ENCODE data around the gene PERCC1.

Gene PERCC1

DNA sequence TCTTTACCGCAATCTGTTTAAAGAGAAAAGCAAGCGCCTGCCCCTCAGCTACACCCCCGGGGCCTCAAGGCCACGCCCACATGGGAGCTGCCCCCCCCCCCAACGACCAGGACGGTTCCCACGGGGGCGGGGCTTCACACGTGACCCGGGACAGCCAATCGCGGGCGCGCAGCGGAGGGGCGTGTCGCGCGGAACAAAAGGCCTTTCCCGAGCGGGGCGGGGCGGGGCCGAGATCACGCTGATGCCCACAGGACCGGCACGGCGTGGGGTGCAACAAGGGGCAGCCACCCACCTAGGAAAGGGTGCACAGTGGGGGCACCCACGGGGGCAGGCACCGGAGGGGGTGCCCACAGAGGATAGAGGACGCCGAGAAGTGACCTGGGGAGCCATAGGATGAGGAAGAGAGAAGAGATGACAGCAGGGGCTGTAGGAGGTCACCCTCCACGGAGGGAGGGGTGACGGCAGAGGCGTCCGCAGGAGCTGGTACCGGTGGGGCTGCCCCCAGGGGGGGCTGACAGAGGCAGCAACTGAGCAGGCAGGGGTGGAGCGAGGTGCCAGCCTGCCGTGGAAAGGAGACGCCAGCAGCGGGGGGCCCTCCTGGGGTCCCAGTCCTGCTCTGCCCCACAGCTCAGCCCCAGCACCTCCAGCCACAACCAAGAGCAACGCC, 22.6 kb upstream of the PERCC1 start:
- in situ Hi-C loops (cut with MboI; ENCODE audit: low sequenced_read_pairs) = no loop called here

DNA sequence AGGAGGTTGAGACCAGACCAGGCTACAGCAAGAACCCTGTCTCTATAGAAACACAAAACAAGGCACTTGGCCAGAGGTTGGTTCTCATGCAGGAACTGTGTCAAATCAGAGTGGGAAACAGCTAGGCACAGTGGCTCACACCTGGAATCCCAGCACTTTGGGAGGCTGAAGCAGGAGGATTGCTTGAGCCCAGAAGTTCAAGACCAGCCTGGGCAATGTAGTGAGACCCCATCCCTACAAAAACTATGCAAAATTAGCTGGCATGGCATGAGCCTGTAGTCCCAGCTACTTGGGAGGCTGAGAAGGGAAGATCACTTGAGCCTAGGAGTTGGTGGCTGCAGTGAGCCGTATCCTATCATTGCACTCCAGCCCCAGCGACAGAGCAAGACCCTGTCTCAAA, 18.0 kb upstream of the PERCC1 start:
- in situ Hi-C loops (cut with MboI; ENCODE audit: low sequenced_read_pairs) = no loop called here

- in situ Hi-C loops (cut with MboI; ENCODE audit: low sequenced_read_pairs) = no loop called here
These were observed 17.0 kb upstream of the PERCC1 start for GRCh38 chr16:1413684-1414531.

GRCh38 chr16:1414532-1415260, 16.2 kb upstream of the PERCC1 start, which contains the start of gene UNKL:
TSS of gene UNKL (minus strand) at chr16:1414704. CDS start at chr16:1414691, 13 bp downstream.
- in situ Hi-C loops (cut with MboI; ENCODE audit: low sequenced_read_pairs) = no loop called here

- in situ Hi-C loops (cut with MboI; ENCODE audit: low sequenced_read_pairs) = no loop called here
These were observed 14.3 kb upstream of the PERCC1 start for GRCh38 chr16:1416521-1416941.

DNA sequence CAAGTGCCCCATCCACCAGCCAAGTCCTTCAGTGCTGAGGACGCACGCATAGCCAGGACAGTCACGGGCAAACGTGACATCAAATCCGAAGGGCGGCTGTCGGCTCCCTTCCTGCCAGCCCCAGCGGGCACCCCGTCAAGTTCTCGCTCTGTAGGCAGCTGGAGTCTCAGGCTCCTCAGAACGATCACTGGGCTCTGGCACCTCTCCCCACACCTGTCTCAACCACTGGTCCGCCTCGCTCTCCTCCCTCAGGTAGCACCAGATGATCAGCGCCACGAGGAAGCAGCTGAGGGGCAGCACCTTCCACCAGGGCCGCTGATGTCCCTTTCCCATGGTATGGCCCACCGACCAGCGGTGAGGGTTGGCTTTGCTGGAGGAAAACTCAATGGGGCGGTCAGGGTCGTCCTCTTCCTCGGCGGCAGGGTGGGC, 10.8 kb upstream of the PERCC1 start:
- in situ Hi-C loops (cut with MboI; ENCODE audit: low sequenced_read_pairs) = no loop called here

DNA sequence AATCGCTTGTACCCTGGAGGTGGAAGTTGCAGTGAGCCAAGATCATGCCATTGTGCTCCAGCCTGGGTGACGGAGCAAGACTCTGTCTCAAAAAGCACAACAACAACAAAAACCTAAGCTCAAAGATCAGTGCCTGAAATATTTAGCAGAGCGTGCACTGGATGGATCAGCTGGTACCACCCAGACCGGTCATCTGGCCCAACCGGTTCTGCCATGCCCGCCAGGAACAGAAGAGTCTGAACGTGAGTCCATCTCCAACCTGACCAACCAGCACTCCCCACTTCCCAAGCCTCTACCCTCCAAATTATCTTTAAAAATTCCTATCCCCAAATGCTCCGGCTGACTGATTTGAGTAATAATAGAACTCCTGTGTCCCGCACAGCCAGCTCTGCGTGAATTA, 8.8 kb upstream of the PERCC1 start:
- in situ Hi-C loops (cut with MboI; ENCODE audit: low sequenced_read_pairs) = no loop called here

- in situ Hi-C loops (cut with MboI; ENCODE audit: low sequenced_read_pairs) = no loop called here
These were observed 6.8 kb upstream of the PERCC1 start for GRCh38 chr16:1424028-1424427.

DNA sequence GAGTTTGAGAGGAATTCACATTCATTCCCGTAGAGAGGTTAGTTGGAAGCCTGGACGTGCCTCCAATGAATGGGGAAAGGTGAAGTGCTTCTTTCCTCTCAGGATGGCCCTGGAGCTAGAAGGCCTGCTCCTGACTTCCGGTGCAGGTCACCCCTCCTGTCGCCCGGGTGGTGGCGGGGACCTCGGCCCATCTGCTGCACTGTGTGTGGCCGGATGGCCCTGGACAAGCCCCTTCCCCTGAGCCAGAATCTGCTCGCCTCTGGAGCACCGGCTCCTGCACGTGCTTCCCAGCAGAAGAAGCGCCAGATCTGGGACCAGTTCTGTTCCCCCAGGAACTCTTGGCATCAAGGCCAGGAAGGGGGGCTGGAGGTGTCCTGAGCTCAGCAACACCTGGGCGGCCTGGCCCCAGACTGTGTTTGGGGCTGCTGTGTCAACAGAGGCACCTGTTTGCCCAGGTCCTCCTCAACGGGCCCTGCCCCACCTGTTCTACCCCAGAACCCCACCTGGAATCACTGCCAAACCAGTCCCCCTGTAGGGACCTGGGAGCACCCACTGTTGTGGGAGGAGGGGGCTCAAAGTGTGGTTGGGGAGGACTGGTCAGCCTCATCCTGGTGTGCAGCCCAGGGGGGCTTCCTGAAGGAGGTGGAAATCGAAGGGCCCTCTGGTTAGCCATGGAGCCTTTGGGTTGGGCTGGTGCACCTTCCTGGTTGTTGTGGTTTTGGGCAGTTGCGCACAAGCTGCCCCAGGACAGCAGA, 5.1 kb upstream of the PERCC1 start:
- in situ Hi-C loops (cut with MboI; ENCODE audit: low sequenced_read_pairs) = no loop called here

GRCh38 chr16:1426734-1427471, 4.0 kb upstream of the PERCC1 start:
- in situ Hi-C loops (cut with MboI; ENCODE audit: low sequenced_read_pairs) = no loop called here

- in situ Hi-C loops (cut with MboI; ENCODE audit: low sequenced_read_pairs) = no loop called here
These were observed 3.1 kb upstream of the PERCC1 start for GRCh38 chr16:1427473-1428461.

DNA sequence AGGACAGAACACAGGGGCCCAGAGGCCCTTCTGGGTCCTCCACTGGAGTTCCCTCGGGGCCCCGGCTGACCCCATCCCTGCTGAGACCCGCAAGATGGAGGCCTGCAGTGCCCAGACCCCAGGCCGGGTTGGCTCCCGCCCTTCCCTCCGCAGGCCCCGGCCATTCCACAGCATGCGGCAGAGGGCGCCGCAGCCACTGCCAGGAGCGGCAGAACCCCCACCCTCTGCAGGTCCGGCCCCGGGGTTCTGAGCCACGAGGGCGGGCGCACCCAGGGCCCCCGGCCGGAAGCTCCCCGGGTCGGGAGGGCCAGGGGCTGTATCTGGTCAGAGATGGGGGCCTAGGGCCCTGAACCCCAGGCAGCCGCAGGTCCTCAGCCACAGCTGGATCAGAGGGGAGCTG, 2.4 kb upstream of the PERCC1 start:
- in situ Hi-C loops (cut with MboI; ENCODE audit: low sequenced_read_pairs) = no loop called here

GRCh38 chr16:1429012-1429411, 1.9 kb upstream of the PERCC1 start:
- in situ Hi-C loops (cut with MboI; ENCODE audit: low sequenced_read_pairs) = no loop called here

- in situ Hi-C loops (cut with MboI; ENCODE audit: low sequenced_read_pairs) = no loop called here
These were observed 1.2 kb upstream of the PERCC1 start for GRCh38 chr16:1429631-1430030.

DNA sequence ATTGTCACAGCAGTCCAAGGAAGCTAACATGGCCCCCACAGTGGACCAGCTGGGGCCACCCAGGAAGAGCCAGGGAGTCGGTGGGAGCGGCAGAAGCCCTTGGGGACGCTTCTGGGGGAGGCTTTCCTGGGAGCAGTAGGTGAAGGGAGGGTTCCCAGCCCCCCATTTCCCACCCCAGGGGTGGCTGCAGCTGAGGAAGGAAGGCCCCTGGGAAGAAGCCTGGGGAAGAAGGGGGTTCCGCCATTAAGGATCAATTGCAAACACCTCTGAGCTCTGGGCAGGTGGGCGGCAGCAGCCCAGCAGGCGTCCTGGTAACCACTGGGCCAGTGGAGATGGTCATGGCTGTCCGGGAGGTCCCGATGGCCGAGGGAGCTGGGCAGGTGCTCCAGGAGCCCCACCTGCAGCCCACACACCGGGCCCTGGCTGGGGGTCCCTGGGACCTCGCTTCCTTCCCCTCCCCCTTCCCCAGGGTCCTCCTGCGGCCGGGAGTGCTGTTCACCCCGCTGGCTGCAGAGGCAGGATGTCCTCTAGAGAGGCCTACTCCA, 592 bp upstream of the PERCC1 start:
- in situ Hi-C loops (cut with MboI; ENCODE audit: low sequenced_read_pairs) = no loop called here

DNA sequence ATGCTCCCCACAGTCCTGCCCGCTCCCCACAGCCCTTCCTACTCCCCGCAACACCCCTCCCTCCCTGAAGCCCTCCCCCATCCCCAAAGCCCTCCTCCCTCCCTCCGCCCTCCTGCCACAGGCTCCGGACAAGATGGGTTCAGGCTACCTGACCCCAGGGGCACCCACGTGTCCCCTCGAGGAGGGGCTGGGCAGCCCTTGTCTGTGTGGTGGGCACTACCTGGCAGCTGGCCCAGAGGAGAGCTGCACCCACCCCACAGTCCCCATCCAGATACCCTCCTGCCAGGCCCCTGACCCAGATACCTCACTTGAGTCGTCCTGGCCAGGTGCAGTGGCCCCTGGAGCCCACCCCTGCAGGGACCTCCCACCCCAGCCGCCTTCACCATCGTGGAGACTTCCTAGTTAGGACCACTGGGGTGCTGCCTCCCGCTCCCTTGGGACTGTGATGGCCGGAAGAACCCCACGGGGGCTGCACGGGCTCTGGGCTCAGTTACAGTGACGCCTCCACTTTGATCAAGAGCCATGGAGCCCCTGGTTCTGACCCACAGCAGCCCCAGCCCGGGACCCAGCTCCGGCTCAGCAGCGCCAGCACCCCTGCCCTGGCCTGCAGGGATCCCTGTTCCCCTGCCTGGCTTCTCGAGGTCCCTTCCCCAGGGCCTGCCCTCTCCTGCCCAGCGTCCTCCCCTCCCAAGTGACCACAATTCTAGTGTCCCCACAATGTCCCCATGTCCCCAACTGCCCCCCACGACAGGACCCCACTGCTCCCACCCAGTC, 806 bp downstream of the PERCC1 start:
- in situ Hi-C loops (cut with MboI; ENCODE audit: low sequenced_read_pairs) = no loop called here

GRCh38 chr16:1432388-1433262, 1.7 kb downstream of the PERCC1 start:
- in situ Hi-C loops (cut with MboI; ENCODE audit: low sequenced_read_pairs) = no loop called here

Measured in HL-60/S4 (cell line).